SK-N-SH treated with all-trans-retinoic acid at 6 μM for 48 hours (cell line): Measurements from ENCODE around the gene TREH.
"Not testable (repeated sequence)": the region's sequence is repeated elsewhere in the genome, so short reads cannot be mapped to it uniquely, and the experiment has no call there.

Experiments
- CREB5 ChIP-seq: fragments of 250-450 bp; sonication (Bioruptor Pico); IDR thresholded peaks from 2 replicates; pipeline ENCODE4 v1.5.1; 2020; ENCODE audit warnings: low read depth, mild to moderate bottlenecking, moderate library complexity
- GLIS3 ChIP-seq: fragments of 250-450 bp; sonication (Bioruptor Pico); IDR thresholded peaks from 2 replicates; pipeline ENCODE4 v1.5.0; 2020; ENCODE audit warnings: mild to moderate bottlenecking, moderate library complexity
- PATZ1 ChIP-seq: fragments of 250-450 bp; sonication (Bioruptor Pico); IDR thresholded peaks from 2 replicates; pipeline ENCODE4 v1.8.0; 2020; ENCODE audit warnings: mild to moderate bottlenecking, moderate library complexity, borderline replicate concordance
- POU6F1 ChIP-seq: fragments of 250-450 bp; sonication (Bioruptor Pico); IDR thresholded peaks from 2 replicates; pipeline ENCODE4 v1.8.0; 2021; ENCODE audit warnings: low read depth, mild to moderate bottlenecking, moderate library complexity, borderline replicate concordance
- PPARA ChIP-seq: fragments of 250-450 bp; sonication (Bioruptor Pico); IDR thresholded peaks from 2 replicates; pipeline ENCODE4 v1.5.0; 2020; ENCODE audit warnings: mild to moderate bottlenecking, borderline replicate concordance
- SNAI2 ChIP-seq: fragments of 250-450 bp; sonication (Bioruptor Pico); IDR thresholded peaks from 2 replicates; pipeline ENCODE4 v1.5.0; 2020; ENCODE audit warnings: mild to moderate bottlenecking, moderate library complexity
- ZFP30 ChIP-seq: fragments of 450-650 bp; formaldehyde crosslinking; IDR thresholded peaks from 2 replicates; pipeline ENCODE4 v1.5.0; 2022; ENCODE audit warnings: mild to moderate bottlenecking, moderate library complexity
- ZNF565 ChIP-seq: fragments of 450-650 bp; formaldehyde crosslinking; conservative IDR thresholded peaks from 2 replicates; pipeline ENCODE4 v1.5.0; 2020; ENCODE audit warnings: low read depth, mild to moderate bottlenecking, moderate library complexity

- TF ChIP-seq SNAI2; PATZ1; PPARA (CRISPR knock-in tag); ZFP30 (CRISPR knock-in tag); GLIS3 (CRISPR knock-in tag); ZNF565 (CRISPR knock-in tag); CREB5 (CRISPR knock-in tag); POU6F1 (CRISPR knock-in tag): not testable (repeated sequence)
These were observed 47.7 kb upstream of the TREH start for GRCh38 chr11:118727001-118727720.
